Smooth muscle cell (in vitro differentiated cells): Measurements from ENCODE around the gene RHOF. TPM values are rescaled to one million over a fixed set of nuclear protein-coding genes. Genes with fewer than 3 reads are reported as not detected.

ENCODE experiments used
- DNase-seq: peaks from one replicate; lab custom pipeline; 2025; ENCODE audit not compliant: unreplicated experiment; lab: John Stamatoyannopoulos, UW
- H2AFZ ChIP-seq: fragments of 200-600 bp; sonication (generic); 2 replicates; pipeline ENCODE4 v1.6.0; 2016; ENCODE audit warnings: antibody characterized with exemption, low read depth, mild to moderate bottlenecking
- H3F3A ChIP-seq: fragments of 200-600 bp; sonication (generic); 2 replicates; pipeline ENCODE4 v1.6.0; 2017; ENCODE audit warnings: antibody characterized with exemption, low read depth
- H3K27ac ChIP-seq: fragments of 200-600 bp; sonication (generic); 2 replicates; pipeline ENCODE4 v1.5.1; 2016; ENCODE audit warnings: low read depth, mild to moderate bottlenecking
- H3K27me3 ChIP-seq: fragments of 200-600 bp; sonication (generic); 2 replicates; pipeline ENCODE4 v1.6.1; 2016; ENCODE audit warnings: low read depth, mild to moderate bottlenecking
- H3K36me3 ChIP-seq: fragments of 200-600 bp; sonication (generic); 2 replicates; pipeline ENCODE4 v1.5.1; 2016; ENCODE audit warnings: low read depth
- H3K4me1 ChIP-seq: fragments of 200-600 bp; sonication (generic); 2 replicates; pipeline ENCODE4 v1.5.1; 2016; ENCODE audit warnings: low read depth
- H3K4me2 ChIP-seq: fragments of 200-600 bp; sonication (generic); 2 replicates; pipeline ENCODE4 v1.6.0; 2016; ENCODE audit warnings: mild to moderate bottlenecking
- H3K4me3 ChIP-seq: fragments of 200-600 bp; sonication (generic); 2 replicates; pipeline ENCODE4 v1.5.1; 2016; ENCODE audit warnings: mild to moderate bottlenecking
- H3K79me2 ChIP-seq: fragments of 200-600 bp; sonication (generic); 2 replicates; pipeline ENCODE4 v1.6.0; 2016; ENCODE audit warnings: low read depth, mild to moderate bottlenecking
- H3K9ac ChIP-seq: fragments of 200-600 bp; sonication (generic); 2 replicates; pipeline ENCODE4 v1.6.0; 2016; ENCODE audit warnings: low read depth
- H3K9me3 ChIP-seq: fragments of 200-600 bp; sonication (generic); replicated peaks from 2 replicates; pipeline ENCODE4 v1.5.1; 2016; ENCODE audit warnings: low read depth
- H4K20me1 ChIP-seq: fragments of 200-600 bp; sonication (generic); 2 replicates; pipeline ENCODE4 v1.6.0; 2016; ENCODE audit warnings: low read depth
- CTCF ChIP-seq: fragments of 200-600 bp; sonication (generic); IDR thresholded peaks from 2 replicates; pipeline ENCODE4 v1.5.1; 2017; ENCODE audit warnings: borderline replicate concordance, mild to moderate bottlenecking, antibody characterized with exemption; ENCODE audit not compliant: insufficient read depth, poor library complexity, severe bottlenecking
- WGBS: methylation state at CpG from one replicate; pipeline ENCODE4 v1.1.7; 2016; ENCODE audit warnings: low lambda C conversion rate; 5-methylcytosine and 5-hydroxymethylcytosine counted together
- polyA plus RNA-seq: library from polyadenylated mRNA; unstranded; fragments of >200 nt; fragmentation: Nextera tagmentation; extraction: Ambion mirVana; gene quantifications from 2 replicates; pipeline ENCODE4 v1.2.1, GENCODE V29; 2016
- total RNA-seq: library from RNA; depleted of rRNA; stranded (reverse); fragments of >200 nt; gene quantifications from 2 replicates; pipeline ENCODE4 v1.2.3, GENCODE V29; 2014

RHOF gene
- total and polyA plus RNA-seq, 2 experiments from 2014 or later: 15.3 to 25.9 TPM

GRCh38 chr12:121826318-121827150, 33.0 kb upstream of the RHOF start:
- no peak overlapping the region for H3K27ac ChIP-seq
- no peaks in the 10 kb centered on the region for H3K36me3 ChIP-seq
- H3K9me3 ChIP-seq: no peaks in the 10 kb centered on the region
- H3K9ac ChIP-seq: no peak overlapping the region
- H3F3A ChIP-seq: no peaks in the 10 kb centered on the region
- H3K4me2 ChIP-seq: no peak overlapping the region
- H3K27me3 ChIP-seq: no peaks in the 10 kb centered on the region
- no peaks in the 10 kb centered on the region for H3K79me2 ChIP-seq
- H2AFZ ChIP-seq: no peak overlapping the region
- H3K4me1 ChIP-seq: no peaks in the 10 kb centered on the region
- no peak overlapping the region for H3K4me3 ChIP-seq
- WGBS: 95% methylated on average over 17 of the region's 18 CpGs
- DNase-seq: no peak
- peaks cover 13% of the 10 kb centered on the region for H4K20me1 ChIP-seq
- no peak for TF ChIP-seq CTCF

DNA sequence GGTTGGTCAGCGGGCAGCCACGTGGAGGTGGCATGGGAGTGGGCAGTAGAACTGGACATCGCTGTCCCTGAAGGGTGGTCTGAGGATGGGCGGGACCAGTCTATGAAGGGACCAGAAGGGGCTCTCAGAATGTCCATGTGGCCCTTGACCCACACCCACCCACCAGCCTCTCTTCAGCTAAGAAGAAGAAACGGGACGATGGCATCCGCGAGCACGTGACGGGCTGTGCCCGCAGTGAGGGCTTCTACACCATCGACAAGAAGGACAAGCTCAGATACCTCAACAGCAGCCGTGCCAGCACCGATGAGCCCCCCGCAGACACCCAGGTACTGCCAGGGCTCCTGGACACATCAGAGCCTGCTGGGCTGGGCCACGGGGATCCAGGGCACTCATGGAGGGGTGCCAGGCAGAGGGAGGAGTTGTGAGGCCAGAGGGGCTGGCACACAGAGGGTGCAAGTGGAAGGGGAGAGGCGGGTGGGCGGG, 31.6 kb upstream of the RHOF start:
- peaks cover 17% of the 10 kb centered on the region for H4K20me1 ChIP-seq
- no peak for DNase-seq
- no peak overlapping the region for H2AFZ ChIP-seq
- no peaks in the 10 kb centered on the region for H3K36me3 ChIP-seq
- no peak overlapping the region for H3K4me3 ChIP-seq
- no peaks in the 10 kb centered on the region for H3K27me3 ChIP-seq
- no peaks in the 10 kb centered on the region for H3F3A ChIP-seq
- H3K79me2 ChIP-seq: no peaks in the 10 kb centered on the region
- no peak overlapping the region for H3K27ac ChIP-seq
- no peaks in the 10 kb centered on the region for H3K4me1 ChIP-seq
- no peaks in the 10 kb centered on the region for H3K9me3 ChIP-seq
- no peak for TF ChIP-seq CTCF
- no peak overlapping the region for H3K9ac ChIP-seq
- over 99% methylated on average over 18 of the region's 18 CpGs for WGBS
- no peak overlapping the region for H3K4me2 ChIP-seq

DNA sequence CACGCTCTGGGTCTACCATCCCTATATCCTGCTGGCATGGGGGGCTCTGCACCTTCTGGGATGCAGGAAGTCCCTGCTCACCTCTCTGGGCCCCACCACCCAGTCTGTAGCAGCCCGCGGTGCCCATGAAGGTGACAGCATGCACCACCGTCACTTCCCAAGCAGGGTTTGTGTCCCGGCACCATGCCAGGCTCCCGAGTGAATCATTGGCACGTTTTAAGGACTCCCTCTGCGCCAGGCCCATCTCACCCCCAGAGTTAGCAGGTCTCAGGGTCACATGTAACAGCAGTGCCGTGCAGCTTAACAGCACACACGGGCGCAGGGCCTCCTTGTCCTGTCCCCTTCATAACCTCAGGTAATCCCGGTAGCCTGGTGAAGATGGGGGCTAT, 30.2 kb upstream of the RHOF start:
- no peaks in the 10 kb centered on the region for H3K27me3 ChIP-seq
- DNase-seq: no peak
- H3K9ac ChIP-seq: no peak overlapping the region
- H3K4me3 ChIP-seq: no peak overlapping the region
- H3K79me2 ChIP-seq: no peaks in the 10 kb centered on the region
- H3K4me1 ChIP-seq: no peaks in the 10 kb centered on the region
- WGBS: 90% methylated on average over 12 of the region's 12 CpGs
- H2AFZ ChIP-seq: no peak overlapping the region
- H3F3A ChIP-seq: no peaks in the 10 kb centered on the region
- H3K9me3 ChIP-seq: no peaks in the 10 kb centered on the region
- TF ChIP-seq CTCF: no peak
- H3K4me2 ChIP-seq: no peak overlapping the region
- H3K27ac ChIP-seq: no peak overlapping the region
- H3K36me3 ChIP-seq: no peaks in the 10 kb centered on the region
- H4K20me1 ChIP-seq: peaks cover 10% of the 10 kb centered on the region
